ENCODE measurements around the gene DES. TPM values are rescaled to one million over a fixed set of nuclear protein-coding genes. Genes with fewer than 3 reads are reported as not detected.

DES gene
- total and polyA plus RNA-seq, 9 of the 15 experiments (the other 6 are each of a cell fraction or from before 2014, with no cell fraction given): 2.5 to 58.9 (median 21.9) TPM

DNA sequence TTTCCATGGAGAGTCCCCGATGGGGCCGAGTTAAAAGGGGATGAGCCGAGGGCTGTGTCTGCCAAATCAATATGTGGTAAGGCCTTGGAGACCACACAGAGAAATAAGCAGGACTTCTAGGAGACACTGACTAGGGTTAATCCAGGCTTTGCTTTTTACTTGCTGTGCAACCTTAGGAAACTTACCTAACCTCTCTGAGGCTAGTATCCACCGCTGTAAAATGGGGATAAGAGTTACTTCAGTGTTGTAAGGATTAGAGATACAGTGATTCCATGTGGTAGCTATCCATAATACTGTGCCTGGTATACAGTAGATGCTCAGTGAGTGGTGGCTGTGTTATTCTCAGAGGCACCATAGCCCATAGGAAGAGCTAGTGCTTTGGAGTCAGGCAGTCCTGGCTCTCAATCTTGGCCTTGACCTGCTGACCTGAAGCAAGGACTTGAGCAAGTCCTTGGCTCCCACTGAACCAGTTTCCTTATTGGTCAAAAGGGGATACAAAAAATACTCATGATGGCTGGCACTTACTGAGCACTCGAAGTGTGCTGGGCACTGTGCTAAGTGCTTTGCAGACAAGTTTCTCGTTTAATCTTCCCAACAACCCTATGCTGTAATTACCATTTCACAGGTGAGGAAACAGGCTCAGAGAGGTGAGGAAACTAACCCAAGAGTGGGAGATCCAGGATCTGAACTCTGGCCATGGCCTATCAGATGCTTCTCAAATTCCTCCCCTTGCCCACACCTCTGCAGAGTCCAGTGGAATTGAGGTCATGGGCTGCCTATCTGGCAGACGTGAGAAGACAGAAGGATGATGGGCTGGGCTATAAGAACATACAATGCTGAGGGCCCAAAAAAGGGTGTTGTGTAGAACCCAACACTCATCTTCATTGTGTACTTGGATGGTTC is 12.0 kb upstream of the DES start (continued):
- TF ChIP-seq CCNT2 (IDR thresholded peaks at IDR 0.05; ENCODE audit: borderline replicate concordance, extremely low read depth, insufficient read length, low read depth, low read length): no peak
- TF ChIP-seq KDM1A (IDR thresholded peaks at IDR 0.05): peak; percentile 43 to 83; a peak in 3 of 4 replicates
- peak; percentile 88 for TF ChIP-seq BCOR (IDR thresholded peaks at IDR 0.05)
- no peak for TF ChIP-seq ERF (CRISPR knock-in tag; IDR thresholded peaks at IDR 0.05)
- TF ChIP-seq CEBPG (CRISPR knock-in tag; IDR thresholded peaks at IDR 0.05): no peak
- TF ChIP-seq CEBPG (tag; conservative IDR thresholded peaks at IDR 0.05 in 1 of 2, IDR thresholded peaks at IDR 0.05 in 1 of 2): no peak
- no peak for TF ChIP-seq SMAD3 (CRISPR knock-in tag; conservative IDR thresholded peaks at IDR 0.05)
- peak; percentile 75 for TF ChIP-seq ZFP36 (IDR thresholded peaks at IDR 0.05; ENCODE audit: low read depth, low read length, partially characterized antibody)
- TF ChIP-seq, protein P1, sequence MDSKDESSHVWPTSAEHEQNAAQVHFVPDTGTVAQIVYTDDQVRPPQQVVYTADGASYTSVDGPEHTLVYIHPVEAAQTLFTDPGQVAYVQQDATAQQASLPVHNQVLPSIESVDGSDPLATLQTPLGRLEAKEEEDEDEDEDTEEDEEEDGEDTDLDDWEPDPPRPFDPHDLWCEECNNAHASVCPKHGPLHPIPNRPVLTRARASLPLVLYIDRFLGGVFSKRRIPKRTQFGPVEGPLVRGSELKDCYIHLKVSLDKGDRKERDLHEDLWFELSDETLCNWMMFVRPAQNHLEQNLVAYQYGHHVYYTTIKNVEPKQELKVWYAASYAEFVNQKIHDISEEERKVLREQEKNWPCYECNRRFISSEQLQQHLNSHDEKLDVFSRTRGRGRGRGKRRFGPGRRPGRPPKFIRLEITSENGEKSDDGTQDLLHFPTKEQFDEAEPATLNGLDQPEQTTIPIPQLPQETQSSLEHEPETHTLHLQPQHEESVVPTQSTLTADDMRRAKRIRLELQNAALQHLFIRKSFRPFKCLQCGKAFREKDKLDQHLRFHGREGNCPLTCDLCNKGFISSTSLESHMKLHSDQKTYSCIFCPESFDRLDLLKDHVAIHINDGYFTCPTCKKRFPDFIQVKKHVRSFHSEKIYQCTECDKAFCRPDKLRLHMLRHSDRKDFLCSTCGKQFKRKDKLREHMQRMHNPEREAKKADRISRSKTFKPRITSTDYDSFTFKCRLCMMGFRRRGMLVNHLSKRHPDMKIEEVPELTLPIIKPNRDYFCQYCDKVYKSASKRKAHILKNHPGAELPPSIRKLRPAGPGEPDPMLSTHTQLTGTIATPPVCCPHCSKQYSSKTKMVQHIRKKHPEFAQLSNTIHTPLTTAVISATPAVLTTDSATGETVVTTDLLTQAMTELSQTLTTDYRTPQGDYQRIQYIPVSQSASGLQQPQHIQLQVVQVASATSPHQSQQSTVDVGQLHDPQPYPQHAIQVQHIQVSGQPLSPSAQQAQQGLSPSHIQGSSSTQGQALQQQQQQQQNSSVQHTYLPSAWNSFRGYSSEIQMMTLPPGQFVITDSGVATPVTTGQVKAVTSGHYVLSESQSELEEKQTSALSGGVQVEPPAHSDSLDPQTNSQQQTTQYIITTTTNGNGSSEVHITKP (IDR thresholded peaks at IDR 0.05; ENCODE audit: partially characterized antibody): no peak

Measured in K562 (cell line).